ENCODE data around the gene TMEM54. TPM values are rescaled to one million over a fixed set of nuclear protein-coding genes. Genes with fewer than 3 reads are reported as not detected.
A peak's percentile ranks its signal among the peaks of the same experiment; 100 is the strongest.

Gene TMEM54
- total RNA-seq, 1 experiment from 2014 or later = 61.5 TPM

DNA sequence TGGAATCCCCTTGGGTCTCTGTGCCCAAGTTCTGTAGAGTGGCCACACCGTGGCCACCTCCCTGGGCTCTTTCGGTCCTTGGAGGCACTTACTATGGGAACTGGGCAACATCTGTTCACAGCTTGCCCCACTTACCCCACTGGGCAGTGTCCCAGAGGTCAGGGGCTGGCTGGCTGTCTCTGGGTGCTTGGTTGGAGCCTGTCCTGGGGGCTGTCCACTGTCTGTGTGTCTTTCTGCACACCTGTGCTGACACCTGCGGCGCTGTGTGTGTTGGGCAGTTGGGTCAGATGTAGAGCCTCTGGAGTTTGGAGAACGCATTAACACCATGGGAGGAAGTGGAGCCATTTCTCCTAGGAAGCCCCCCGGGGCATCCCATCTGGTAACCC, 1.3 kb upstream of the TMEM54 start:
- in situ Hi-C loops (cut with HindIII; ENCODE audit: low pct_unique_long_range_greater_than_20kb, low sequenced_read_pairs) = no loop called here
- CTCF ChIA-PET = no interaction called here
- ATAC-seq = no peak

DNA sequence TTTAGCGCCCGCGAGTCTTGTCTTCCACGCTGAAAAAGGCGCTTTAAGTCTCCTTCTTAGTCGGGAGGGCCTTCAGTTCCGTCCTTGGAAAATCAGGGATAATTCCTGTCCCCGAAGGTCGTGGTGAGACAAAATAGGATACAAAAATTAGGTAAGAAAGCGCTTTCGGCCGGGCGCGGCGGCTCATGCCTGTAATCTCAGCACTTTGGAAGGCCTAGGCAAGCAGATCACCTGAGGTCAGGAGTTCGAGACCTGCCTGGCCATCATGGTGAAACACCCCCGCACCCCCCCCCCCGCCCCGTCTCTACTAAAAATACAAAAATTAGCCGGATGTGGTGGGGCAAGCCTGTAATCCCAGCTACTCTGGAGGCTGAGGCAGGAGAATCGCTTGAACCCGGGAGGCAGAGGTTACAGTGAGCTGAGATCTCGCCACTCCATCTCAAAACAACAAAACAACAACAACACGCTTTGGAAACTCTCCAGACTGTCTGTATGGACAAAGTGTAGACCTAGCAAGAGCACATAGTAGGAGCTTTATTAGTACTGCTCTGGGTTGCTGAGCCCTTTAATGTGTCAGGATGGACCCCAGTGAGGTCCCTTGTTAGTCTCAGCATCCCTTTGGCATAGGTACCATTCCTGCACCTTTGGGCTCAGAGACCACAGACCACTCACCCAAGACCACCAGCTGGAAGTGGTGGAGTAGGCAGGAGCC, 790 bp upstream of the TMEM54 start:
- TF ChIP-seq POLR2AphosphoS5 (IDR thresholded peaks at IDR 0.05; ENCODE audit: low read depth, low read length) (no peak), SIN3A (IDR thresholded peaks at IDR 0.05; ENCODE audit: borderline replicate concordance, insufficient read depth, low read depth, low read length) (no peak), TCF7L2 (IDR thresholded peaks at IDR 0.05; ENCODE audit: low read depth, low read length) (no peak)
- TF ChIP-seq, protein P1, sequence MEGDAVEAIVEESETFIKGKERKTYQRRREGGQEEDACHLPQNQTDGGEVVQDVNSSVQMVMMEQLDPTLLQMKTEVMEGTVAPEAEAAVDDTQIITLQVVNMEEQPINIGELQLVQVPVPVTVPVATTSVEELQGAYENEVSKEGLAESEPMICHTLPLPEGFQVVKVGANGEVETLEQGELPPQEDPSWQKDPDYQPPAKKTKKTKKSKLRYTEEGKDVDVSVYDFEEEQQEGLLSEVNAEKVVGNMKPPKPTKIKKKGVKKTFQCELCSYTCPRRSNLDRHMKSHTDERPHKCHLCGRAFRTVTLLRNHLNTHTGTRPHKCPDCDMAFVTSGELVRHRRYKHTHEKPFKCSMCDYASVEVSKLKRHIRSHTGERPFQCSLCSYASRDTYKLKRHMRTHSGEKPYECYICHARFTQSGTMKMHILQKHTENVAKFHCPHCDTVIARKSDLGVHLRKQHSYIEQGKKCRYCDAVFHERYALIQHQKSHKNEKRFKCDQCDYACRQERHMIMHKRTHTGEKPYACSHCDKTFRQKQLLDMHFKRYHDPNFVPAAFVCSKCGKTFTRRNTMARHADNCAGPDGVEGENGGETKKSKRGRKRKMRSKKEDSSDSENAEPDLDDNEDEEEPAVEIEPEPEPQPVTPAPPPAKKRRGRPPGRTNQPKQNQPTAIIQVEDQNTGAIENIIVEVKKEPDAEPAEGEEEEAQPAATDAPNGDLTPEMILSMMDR (IDR thresholded peaks at IDR 0.05) = no peak
- TF ChIP-seq, protein P2, sequence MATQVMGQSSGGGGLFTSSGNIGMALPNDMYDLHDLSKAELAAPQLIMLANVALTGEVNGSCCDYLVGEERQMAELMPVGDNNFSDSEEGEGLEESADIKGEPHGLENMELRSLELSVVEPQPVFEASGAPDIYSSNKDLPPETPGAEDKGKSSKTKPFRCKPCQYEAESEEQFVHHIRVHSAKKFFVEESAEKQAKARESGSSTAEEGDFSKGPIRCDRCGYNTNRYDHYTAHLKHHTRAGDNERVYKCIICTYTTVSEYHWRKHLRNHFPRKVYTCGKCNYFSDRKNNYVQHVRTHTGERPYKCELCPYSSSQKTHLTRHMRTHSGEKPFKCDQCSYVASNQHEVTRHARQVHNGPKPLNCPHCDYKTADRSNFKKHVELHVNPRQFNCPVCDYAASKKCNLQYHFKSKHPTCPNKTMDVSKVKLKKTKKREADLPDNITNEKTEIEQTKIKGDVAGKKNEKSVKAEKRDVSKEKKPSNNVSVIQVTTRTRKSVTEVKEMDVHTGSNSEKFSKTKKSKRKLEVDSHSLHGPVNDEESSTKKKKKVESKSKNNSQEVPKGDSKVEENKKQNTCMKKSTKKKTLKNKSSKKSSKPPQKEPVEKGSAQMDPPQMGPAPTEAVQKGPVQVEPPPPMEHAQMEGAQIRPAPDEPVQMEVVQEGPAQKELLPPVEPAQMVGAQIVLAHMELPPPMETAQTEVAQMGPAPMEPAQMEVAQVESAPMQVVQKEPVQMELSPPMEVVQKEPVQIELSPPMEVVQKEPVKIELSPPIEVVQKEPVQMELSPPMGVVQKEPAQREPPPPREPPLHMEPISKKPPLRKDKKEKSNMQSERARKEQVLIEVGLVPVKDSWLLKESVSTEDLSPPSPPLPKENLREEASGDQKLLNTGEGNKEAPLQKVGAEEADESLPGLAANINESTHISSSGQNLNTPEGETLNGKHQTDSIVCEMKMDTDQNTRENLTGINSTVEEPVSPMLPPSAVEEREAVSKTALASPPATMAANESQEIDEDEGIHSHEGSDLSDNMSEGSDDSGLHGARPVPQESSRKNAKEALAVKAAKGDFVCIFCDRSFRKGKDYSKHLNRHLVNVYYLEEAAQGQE (IDR thresholded peaks at IDR 0.05; ENCODE audit: insufficient read depth in 1 of 2, low read depth in 2 of 2, low read length in 1 of 2) = no peak
- intact Hi-C loops (cut with micrococcal nuclease; ENCODE audit: unreplicated experiment) = no loop called here
- no peak for ATAC-seq
- ChIA-PET CTCF (no interaction called here), POLR2A (interaction anchor here (0.7 kb wide), 1 partner anchor 10 kb away, joined by 6 read pairs; no protein-coding TSS in a partner anchor)
- no TSS peak for BruUV-seq (replicated peaks)
- no peak for DNase-seq (ENCODE audit: low read depth, low spot score)
- Histone ChIP-seq H3K36me3 (ENCODE audit: control insufficient read depth, insufficient read depth, low read length) (no peaks in the 10 kb centered on the region; the same call in 1 of the 2 replicates), H3K4me1 (ENCODE audit: control insufficient read depth, insufficient read depth, low read length) (0 out of 2 replicates have a peak, but pooled peaks cover 5% of the 10 kb centered on the region), H3K27ac (ENCODE audit: low read length) (peak overlapping the region; percentile 77), H3K27me3 (ENCODE audit: control insufficient read depth, insufficient read depth, low read length) (no peaks in the 10 kb centered on the region), H3K9me3 (ENCODE audit: control insufficient read depth, insufficient read depth, low read depth, low read length) (no peaks in the 10 kb centered on the region), H3K4me3 (ENCODE audit: low read depth in 2 of 2, low read length in 2 of 2) (peak overlapping the region; percentile 57 to 75)
- in situ Hi-C loops (cut with HindIII; ENCODE audit: low pct_unique_long_range_greater_than_20kb, low sequenced_read_pairs) = no loop called here

More for the DNA sequence above, 1.3 kb upstream of the TMEM54 start:
- no peak for DNase-seq (ENCODE audit: low read depth, low spot score)
- H3K9me3 ChIP-seq (ENCODE audit: control insufficient read depth, insufficient read depth, low read depth, low read length) = no peaks in the 10 kb centered on the region
- H3K4me1 ChIP-seq (ENCODE audit: control insufficient read depth, insufficient read depth, low read length) = 0 out of 2 replicates have a peak, but pooled peaks cover 5% of the 10 kb centered on the region
- intact Hi-C loops (cut with micrococcal nuclease; ENCODE audit: unreplicated experiment) = no loop called here
- BruUV-seq (replicated peaks) = no TSS peak
- no peak overlapping the region for H3K4me3 ChIP-seq (ENCODE audit: low read depth in 2 of 2, low read length in 2 of 2)
- H3K27me3 ChIP-seq (ENCODE audit: control insufficient read depth, insufficient read depth, low read length) = no peaks in the 10 kb centered on the region
- H3K36me3 ChIP-seq (ENCODE audit: control insufficient read depth, insufficient read depth, low read length) = no peaks in the 10 kb centered on the region; the same call in 1 of the 2 replicates
- POLR2A ChIA-PET = no interaction called here
- no peak for TF ChIP-seq TCF7L2 (IDR thresholded peaks at IDR 0.05; ENCODE audit: low read depth, low read length)
- TF ChIP-seq, protein P1 (IDR thresholded peaks at IDR 0.05) = no peak
- TF ChIP-seq SIN3A (IDR thresholded peaks at IDR 0.05; ENCODE audit: borderline replicate concordance, insufficient read depth, low read depth, low read length) = no peak
- TF ChIP-seq, protein P2 (IDR thresholded peaks at IDR 0.05; ENCODE audit: insufficient read depth in 1 of 2, low read depth in 2 of 2, low read length in 1 of 2) = no peak
- no peak for TF ChIP-seq POLR2AphosphoS5 (IDR thresholded peaks at IDR 0.05; ENCODE audit: low read depth, low read length)
- H3K27ac ChIP-seq (ENCODE audit: low read length) = no peak overlapping the region

Measured in Panc1 (cell line).